ENCODE data around the gene AGO4. TPM values are rescaled to one million over a fixed set of nuclear protein-coding genes. Genes with fewer than 3 reads are reported as not detected.
"Not testable (repeated sequence)": the region's sequence is repeated elsewhere in the genome, so short reads cannot be mapped to it uniquely, and the experiment has no call there.

AGO4 gene
- total and polyA plus RNA-seq, 7 donors = 3.5 to 29.9 (median 16.8) TPM

- Histone ChIP-seq H3K4me3 (no peak overlapping the region), H3K4me1 (no peaks in the 10 kb centered on the region), H3K36me3 (no peaks in the 10 kb centered on the region), H3K27ac (no peak overlapping the region), H3K9me3 (no peaks in the 10 kb centered on the region), H3K27me3 (no peaks in the 10 kb centered on the region)
- intact Hi-C loops (cut with DNase I) = no loop called here
- no peak for DNase-seq
- WGBS, 2 donors = 92 to 94% methylated on average over 1 of the region's 1 CpG
- TF ChIP-seq POLR2A (IDR thresholded peaks at IDR 0.05) (no peak), POLR2AphosphoS5 (IDR thresholded peaks at IDR 0.05) (no peak), EP300 (IDR thresholded peaks at IDR 0.05) (no peak)
- TF ChIP-seq, protein P1, sequence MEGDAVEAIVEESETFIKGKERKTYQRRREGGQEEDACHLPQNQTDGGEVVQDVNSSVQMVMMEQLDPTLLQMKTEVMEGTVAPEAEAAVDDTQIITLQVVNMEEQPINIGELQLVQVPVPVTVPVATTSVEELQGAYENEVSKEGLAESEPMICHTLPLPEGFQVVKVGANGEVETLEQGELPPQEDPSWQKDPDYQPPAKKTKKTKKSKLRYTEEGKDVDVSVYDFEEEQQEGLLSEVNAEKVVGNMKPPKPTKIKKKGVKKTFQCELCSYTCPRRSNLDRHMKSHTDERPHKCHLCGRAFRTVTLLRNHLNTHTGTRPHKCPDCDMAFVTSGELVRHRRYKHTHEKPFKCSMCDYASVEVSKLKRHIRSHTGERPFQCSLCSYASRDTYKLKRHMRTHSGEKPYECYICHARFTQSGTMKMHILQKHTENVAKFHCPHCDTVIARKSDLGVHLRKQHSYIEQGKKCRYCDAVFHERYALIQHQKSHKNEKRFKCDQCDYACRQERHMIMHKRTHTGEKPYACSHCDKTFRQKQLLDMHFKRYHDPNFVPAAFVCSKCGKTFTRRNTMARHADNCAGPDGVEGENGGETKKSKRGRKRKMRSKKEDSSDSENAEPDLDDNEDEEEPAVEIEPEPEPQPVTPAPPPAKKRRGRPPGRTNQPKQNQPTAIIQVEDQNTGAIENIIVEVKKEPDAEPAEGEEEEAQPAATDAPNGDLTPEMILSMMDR (IDR thresholded peaks at IDR 0.05) = no peak
Observed at GRCh38 chr1:35863136-35863535, 55.3 kb downstream of the AGO4 start.

DNA sequence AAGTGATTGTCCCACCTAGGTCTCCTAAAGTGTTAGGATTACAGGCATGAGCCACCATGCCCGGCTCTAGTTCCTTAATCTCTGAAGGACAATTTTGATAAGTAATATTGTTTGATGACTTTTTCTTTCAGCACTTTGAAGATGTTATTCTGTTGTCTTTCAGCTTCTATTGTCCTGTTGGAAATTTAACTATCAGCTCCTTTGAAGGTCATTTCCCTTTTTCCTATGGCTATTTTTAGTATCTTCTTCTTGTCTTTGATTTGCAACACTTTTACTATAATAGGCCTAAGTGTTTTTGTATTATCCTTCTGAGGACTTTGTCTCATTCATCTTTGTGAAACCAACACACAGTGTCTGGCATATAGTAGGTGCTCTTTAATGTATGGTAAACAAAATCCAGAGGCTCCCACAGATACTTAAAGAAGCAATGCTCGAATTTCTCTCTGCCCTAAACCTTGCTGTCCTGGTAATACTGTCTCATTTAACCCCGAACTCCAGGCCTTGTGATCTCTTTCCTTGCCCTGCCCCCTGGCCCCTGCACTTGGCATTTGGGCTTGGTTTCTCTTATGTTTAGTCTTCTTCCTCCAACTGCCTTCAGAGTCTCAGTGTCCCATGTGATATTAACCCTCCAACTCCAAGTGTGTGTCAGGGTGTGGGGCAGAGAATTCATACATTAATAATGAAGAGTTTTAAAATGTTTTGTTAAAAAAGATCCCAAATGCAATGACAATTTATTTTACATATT is 56.2 kb downstream of the AGO4 start:
- Histone ChIP-seq H3K36me3 (no peaks in the 10 kb centered on the region), H3K27me3 (no peaks in the 10 kb centered on the region), H3K4me1 (no peaks in the 10 kb centered on the region), H3K9me3 (no peaks in the 10 kb centered on the region), H3K27ac (no peak overlapping the region), H3K4me3 (no peak overlapping the region)
- TF ChIP-seq POLR2AphosphoS5 (IDR thresholded peaks at IDR 0.05) = no peak
- TF ChIP-seq POLR2A (IDR thresholded peaks at IDR 0.05) = no peak
- TF ChIP-seq, protein P1 (IDR thresholded peaks at IDR 0.05) = no peak
- TF ChIP-seq EP300 (IDR thresholded peaks at IDR 0.05) = no peak
- intact Hi-C loops (cut with DNase I) = no loop called here
- no peak for DNase-seq
- whole genome bisulfite sequencing, 2 donors = 72 to 74% methylated on average over 3 of the region's 3 CpGs

DNA sequence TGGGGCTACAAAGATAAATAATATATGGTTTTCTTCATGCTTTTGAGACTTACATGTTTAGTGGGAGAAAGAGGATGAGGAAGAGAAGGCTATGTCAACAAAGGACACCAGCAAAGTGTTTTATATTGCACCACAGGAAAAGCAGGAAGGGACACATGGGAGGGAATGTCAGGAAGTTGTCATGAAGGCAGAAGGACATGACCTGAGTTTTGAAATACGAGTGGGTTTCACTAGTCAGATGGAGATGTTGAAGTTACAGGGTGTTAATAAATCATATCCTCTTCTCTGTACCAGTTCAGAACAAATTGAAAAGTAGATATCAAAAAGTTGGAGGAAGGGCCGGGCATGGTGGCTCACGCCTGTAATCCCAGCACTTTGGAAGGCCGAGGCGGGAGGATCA is 57.0 kb downstream of the AGO4 start:
- H3K27me3 ChIP-seq = no peaks in the 10 kb centered on the region
- no peaks in the 10 kb centered on the region for H3K4me1 ChIP-seq
- intact Hi-C loops (cut with DNase I) = no loop called here
- H3K36me3 ChIP-seq = no peaks in the 10 kb centered on the region
- no peaks in the 10 kb centered on the region for H3K9me3 ChIP-seq
- 86 to 90% methylated on average over 5 of the region's 5 CpGs for WGBS, 2 donors
- no peak overlapping the region for H3K27ac ChIP-seq
- no peak overlapping the region for H3K4me3 ChIP-seq
- TF ChIP-seq, protein P1 (IDR thresholded peaks at IDR 0.05) = no peak
- TF ChIP-seq EP300 (IDR thresholded peaks at IDR 0.05) (no peak), POLR2A (IDR thresholded peaks at IDR 0.05) (no peak), POLR2AphosphoS5 (IDR thresholded peaks at IDR 0.05) (no peak)
- DNase-seq = no peak

DNA sequence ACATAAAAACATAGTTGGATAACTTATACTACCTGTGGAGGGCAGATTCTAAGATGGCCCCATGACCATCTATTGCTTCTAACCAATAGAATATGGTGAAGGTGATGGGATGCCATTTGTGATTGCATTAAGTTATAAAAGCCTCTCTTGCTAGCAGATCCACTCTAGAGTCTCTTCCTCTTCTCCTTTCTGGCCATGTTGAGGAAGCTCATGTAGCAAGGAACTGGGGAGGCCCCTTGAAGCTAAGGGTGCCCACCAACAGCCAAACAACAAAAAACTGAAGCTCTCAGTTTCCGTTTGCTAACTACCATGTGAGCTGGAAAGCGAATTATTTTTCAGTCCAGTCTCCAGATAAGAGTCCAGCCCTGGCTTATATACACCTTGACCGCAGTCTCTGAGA is 59.2 kb downstream of the AGO4 start:
- no peak for DNase-seq
- Histone ChIP-seq H3K27me3 (no peaks in the 10 kb centered on the region), H3K36me3 (no peaks in the 10 kb centered on the region), H3K9me3 (no peaks in the 10 kb centered on the region), H3K4me3 (no peak overlapping the region), H3K27ac (no peak overlapping the region), H3K4me1 (no peaks in the 10 kb centered on the region)
- 80 to 88% methylated on average over 3 of the region's 3 CpGs for WGBS, 2 donors
- TF ChIP-seq EP300 (IDR thresholded peaks at IDR 0.05) = no peak
- TF ChIP-seq POLR2AphosphoS5 (IDR thresholded peaks at IDR 0.05) = no peak
- TF ChIP-seq POLR2A (IDR thresholded peaks at IDR 0.05) = no peak
- TF ChIP-seq, protein P1 (IDR thresholded peaks at IDR 0.05) = no peak
- intact Hi-C loops (cut with DNase I) = no loop called here

DNA sequence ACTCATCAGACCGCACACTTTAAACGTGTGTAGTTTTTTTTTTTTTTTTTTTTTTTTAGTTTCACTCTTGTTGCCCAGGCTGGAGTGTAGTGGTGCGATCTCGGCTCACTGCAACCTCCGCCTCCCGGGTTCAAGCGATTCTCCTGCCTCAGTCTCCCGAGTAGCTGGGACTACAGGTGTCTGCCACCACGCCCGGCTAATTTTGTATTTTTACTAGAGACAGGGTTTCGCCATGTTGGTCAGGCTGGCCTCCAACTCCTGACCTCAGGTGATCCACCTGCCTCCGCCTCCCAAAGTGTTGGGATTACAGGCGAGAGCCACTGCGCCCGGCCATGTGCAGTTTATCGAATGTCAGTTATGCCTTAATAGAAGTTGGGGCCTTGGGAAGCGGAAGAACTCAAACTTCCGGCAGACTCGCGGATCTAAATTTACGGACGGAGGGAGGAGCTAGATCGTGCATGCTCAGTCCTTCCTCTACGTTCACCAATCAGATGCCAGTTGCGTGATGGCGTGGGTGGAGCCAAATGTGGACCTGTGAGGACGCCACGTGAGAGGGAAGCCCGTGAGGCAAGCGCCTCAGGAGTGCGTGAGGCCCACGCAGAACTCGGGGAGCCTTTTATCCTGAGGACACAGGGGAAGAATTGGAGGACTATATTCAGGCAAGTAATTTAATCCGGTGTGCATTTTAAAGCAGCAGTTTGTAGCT is 61.6 kb downstream of the AGO4 start:
- H3K4me1 ChIP-seq; H3K27me3 ChIP-seq; DNase-seq; H3K36me3 ChIP-seq; H3K4me3 ChIP-seq; intact Hi-C loops (cut with DNase I); H3K9me3 ChIP-seq; H3K27ac ChIP-seq: not testable (repeated sequence)
- 93 to 94% methylated on average over 34 of the region's 34 CpGs for WGBS, 2 donors

All from sigmoid colon (tissue), 7 donors.